Measurements from ENCODE around the gene TM9SF4.
"Not testable (repeated sequence)": the region's sequence is repeated elsewhere in the genome, so short reads cannot be mapped to it uniquely, and the experiment has no call there.

TM9SF4 gene

DNA sequence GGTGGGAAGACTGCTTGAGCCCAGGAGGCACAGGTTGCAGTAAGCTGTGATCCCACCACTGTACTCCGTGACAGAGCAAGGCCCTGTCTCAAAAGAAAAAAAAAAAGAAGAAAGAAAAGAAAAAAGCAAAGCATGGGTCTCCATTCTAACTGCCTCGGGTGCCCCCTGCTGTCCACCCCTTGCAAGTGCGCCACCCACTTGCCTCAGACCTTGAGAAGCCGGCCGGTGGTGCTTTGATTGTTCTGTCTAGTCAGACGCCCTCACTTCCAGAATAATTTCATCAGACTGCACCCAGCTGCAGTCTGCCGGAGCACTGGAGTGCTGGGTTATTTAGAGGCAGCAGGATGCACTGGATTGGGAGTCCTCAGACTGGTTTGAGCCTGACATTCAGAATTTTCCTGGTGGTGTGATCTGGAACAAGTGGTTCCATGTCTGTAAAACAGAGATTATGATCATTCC is 17.6 kb upstream of the TM9SF4 start:
- DNase-seq (ENCODE audit: low read depth): peak; percentile 64

DNA sequence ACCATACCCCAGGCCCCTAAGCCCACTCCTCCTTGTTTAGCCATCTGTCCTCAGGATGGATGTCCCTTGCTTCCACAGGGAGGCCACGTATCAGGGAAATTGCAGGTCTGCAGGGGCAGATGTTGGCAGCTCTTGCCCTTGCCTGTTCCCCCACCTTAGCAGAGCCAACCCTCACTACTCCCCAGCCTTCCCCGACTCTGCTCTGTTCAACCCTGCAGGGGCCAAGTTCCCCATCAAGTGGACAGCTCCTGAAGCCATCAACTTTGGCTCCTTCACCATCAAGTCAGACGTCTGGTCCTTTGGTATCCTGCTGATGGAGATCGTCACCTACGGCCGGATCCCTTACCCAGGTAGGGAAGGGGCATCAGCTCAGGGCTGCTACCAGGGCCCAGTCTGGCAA is 10.7 kb upstream of the TM9SF4 start:
- DNase-seq (ENCODE audit: low read depth): no peak

DNA sequence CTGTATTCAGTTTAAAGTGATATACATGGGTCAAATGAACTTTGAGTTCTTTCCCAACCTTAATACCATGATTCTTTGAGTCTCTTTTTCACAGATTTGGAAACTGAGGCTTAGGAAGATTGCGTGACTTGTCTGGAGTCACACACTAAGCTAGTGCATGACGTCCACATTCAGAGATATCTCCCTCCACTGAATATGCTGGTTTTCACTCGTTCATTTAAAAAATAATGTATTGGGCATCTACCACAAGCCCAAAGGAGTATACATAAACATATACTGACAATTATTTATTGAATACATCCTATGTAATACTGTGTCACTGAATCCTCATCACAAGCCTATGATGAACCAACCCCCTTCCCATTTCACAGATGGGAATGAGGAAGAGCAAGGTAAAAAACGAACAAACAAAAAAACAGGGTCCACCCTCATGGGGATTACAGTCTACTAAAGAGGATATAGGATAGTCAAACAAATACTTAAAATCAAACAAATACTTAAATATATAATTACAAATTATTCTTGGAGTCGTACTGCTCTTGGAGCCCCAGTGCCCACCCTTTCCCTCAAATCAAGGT is 611 bp upstream of the TM9SF4 start:
- DNase-seq (ENCODE audit: low read depth): no peak

DNA sequence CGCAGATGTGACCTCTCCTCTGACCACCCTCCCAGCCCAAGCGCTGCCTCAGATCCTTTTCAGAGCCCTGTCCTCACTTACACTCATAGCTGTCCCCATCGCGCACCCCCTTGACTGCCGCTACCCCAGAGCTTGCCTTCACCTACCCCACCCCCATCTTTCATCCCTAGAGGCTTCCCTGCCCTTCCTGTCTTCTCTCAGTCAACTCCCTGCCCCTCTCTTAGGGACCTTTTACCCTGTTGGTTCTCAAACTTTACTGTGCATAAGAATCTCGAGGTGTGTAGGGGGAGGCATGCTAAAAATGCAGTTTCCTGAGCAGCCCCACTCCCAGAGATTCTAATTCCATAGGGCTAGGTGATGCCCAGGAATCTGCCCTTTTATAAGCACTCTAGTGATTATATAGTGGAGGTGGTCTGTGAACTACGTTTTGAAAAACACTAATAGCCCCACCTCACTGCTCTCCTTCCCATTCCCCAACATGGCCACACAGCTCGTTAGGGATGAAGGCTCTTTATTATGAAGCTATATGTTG is 725 bp downstream of the TM9SF4 start:
- DNase-seq (ENCODE audit: low read depth): no peak

DNA sequence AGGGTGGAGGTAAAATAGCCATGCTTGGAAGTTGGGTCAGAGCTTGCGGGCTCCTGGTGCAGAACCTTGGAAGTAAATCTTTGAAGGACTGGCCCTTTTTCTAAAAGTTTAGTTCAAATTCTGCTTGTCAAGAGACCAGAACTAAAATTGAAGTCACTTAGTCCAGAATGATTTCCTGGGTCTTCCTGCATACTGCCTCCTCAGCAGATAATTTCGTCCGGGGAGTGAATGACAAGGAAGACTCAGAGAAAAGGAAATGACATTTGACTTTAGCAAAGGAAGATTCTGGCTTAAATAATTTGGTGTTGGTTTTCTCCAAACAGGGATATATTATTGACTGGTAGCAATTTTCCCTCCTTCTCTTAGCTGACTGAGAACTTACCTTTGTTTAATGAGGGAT is 1.2 kb downstream of the TM9SF4 start:
- DNase-seq (ENCODE audit: low read depth): no peak

DNA sequence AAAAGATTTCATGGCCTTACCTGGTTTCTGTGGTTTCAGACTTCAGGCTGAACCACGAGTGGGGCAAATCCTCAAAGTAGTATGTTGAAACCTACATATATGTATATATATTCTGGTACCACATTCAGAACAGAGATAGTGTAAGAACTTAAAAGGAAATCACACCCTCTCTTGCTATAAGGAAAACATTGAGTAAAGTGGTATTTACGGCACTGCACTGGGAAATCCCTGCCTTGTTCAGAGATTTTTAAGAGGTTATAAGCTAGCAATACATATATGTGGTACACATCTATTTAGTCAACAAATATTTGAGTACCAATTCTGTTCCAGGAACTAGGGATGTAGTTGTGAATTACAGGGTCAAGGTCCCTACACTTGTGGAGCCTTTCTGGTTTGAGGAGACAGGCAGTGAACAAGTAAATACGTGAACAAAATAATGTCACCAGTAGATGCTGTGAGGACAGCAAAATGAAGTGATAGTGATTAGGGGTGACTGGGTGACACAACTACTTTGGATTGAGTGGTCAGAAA is 1.7 kb downstream of the TM9SF4 start:
- no peak for DNase-seq (ENCODE audit: low read depth)

DNA sequence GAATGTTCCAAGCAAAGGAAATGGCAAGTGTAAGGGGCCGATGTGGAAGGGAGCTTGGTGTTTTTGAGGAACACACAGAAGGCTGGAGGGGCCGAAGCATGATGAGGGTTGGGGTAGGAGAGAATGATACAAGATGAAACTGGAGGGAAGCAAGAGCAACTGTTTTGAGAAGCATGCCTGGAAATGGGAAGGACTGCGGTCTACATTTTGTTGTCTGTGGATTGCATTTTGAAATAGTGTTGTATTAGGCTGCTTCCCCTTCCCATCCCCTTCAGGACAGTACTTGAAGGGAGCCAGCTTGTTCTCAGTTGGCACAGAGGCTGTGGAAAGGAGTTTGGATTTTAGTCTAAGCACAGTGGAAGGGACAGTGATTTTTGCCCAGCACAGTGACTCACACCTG is 2.2 kb downstream of the TM9SF4 start:
- DNase-seq (ENCODE audit: low read depth): no peak

DNA sequence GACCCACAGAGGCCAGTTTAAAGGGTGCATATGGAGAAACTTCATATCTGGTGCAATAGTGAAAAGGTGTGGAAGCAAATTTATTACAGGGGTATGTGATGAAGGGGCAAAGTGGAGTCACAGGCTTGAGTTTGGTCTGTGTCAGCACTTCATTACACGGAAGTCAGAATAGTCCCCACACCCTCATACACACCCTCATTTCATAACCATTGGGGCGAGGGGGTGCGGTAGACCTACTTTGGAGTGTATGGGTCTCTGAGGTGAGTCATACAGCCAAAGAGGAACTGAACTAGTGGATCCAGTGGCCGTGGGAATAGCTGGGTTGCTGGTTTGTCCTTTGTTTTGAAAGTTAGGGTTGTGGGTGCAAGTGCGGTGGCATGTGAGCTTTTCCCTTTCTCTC is 3.3 kb downstream of the TM9SF4 start:
- DNase-seq (ENCODE audit: low read depth): no peak

DNA sequence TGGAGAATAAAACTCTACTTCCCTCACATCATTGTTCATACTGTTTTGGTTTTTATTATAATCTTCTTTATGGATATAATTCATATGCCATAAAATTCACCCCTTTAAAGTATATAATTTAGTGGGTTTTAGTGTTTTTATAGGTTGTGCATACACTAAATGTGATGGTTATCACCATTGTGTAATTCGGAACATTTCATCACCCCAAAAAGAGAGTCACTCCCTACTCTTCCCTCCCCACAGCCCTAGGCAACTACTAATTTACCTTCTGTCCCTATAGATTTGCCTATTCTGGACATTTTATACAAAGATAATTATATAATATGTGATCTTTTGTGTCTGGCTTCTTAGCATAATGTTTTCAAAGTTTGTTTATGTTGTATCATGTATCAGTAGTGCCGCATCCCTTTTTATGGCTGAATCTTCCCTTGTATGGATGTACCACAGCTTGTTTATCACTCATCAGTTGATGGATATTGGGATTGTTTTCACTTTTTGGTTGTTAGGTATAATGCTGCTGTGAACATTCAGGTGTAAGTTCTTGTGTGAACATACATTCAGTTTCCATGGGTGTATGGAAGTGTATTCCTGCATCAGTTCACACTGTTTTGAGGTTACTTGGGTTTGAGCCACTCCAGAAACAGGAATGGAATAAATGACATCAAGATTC is 4.2 kb downstream of the TM9SF4 start:
- no peak for DNase-seq (ENCODE audit: low read depth)

DNA sequence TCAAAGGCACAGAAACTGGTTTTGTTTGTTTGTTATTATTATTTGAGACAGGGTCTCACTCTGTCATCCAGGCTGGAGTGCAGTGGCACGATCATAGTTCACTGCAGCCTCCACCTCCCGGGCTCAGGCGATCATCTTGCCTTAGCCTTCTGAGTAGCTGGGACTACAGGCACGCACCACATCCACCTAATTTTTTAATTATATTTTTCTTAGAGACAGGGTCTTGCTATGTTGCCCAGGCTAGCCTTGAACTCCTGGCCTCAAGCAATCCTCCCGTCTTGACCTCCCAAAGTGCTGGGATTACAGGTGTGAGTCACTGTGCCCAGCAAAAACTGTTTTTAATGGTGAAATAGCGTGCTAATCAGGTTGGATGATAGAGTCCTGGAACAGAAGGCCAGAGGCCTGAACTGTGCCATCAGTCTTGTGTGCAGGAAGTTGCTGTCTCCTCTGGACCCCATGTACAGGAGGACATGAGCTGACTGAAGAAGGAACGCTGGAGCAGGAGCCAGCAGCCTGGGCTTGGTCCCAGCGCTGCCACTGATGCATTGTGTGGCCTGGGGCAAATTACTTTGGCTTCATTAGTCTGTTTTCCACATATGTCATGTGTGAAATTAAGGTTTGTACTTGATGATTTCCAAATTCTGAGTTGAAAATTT is 4.9 kb downstream of the TM9SF4 start:
- no peak for DNase-seq (ENCODE audit: low read depth)

DNA sequence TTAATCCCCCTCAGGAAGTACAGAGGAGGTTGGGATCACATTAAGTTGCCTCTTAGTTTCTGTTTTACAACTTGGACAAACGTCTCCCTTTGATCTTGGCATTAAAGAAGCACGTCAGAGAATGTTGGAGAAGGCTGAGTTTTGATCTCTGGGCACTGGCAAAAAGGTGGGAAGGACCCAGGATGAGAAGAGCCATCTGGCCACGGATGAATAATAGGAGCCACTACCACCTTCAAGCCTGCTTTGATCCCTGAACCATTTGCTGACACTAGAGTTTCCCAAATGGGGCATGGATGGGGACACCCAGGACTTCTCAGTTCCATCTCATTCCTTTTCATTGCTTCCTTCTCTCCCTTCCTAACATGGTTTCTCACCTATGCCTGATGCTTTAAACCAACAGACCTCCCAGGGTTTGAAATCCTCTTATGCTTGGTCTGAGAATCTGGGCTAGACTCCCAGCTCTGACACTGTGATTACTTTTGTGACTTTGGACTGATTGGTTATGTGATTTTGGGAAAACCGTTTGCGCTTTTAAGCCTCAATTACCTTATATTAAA is 5.8 kb downstream of the TM9SF4 start:
- DNase-seq (ENCODE audit: low read depth): no peak

DNA sequence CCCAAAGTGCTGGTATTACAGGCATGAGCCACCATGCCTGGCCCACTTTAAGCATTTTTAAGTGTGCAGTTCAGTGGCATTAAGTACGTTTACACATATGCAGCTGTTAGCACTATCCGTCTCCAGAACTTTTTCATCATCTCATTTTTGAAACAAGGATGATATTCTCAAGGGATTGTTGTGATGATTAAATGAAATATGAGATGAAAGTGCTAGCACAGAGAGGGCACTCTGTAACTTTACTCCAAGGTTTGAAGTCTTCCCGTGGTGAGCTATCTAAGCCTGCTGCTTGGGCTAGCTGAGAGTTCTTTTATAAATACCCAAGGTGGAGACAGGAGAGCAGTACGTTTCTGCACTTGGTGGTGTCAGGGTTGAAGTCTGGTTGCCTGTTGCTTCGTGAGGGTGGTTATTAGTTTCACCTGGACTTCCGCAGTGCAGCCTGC is 6.6 kb downstream of the TM9SF4 start:
- no peak for DNase-seq (ENCODE audit: low read depth)

DNA sequence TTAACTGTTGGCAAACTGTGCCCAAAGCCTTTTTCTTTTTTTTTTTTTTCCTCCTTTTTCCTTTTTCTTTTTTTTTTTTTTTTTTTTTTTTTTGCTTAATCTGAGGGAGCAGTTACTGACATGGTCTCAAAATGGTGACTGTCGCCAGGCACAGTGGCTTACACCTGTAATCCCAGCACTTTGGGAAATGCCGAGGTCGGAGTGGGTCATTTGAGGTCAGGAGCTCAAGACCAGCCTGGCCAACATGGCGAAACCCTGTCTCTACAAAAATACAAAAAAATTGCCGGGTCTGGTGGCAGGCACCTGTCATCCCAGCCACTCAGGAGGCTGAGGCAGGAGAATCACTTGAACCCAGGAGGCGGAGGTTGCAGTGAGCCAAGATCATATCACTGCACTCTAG is 7.3 kb downstream of the TM9SF4 start:
- DNase-seq (ENCODE audit: low read depth): not testable (repeated sequence)

DNA sequence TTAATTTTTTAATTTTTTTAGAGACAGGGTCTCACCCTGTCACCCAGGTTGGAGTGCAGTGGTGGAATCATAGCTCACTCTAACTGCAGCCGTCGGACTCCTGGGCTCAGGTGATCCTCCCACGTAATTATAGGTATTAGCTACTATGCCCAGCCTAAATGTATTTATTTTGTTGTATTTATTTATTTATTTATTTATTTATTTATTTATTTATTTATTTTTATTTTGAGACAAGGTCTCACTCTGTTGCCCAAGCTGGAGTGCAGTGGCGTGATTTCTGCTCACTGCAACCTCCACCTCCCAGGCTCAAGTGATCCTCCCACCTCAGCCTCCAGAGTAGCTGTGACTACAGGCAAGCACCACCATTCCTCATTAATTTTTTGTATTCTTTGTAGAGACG is 8.9 kb downstream of the TM9SF4 start:
- not testable (repeated sequence) for DNase-seq (ENCODE audit: low read depth)

DNA sequence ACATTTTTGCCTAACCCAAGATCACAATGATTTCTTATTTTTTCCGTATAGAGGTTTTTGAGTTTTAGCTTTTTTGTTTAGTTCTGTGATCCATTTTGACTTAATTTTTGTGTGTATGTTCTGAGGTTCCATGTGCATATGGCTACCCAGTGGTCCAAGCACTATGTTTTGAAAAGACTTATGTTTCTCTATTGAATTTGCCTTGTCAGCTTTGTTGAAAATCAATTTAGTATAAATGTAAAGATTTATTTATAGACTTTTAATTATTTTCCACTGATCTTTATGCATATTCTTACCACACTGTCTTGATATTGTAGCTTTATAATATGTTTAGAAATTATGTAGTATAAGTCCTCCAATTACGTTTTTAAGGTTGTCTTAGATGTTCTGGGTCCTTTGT is 10.2 kb downstream of the TM9SF4 start:
- no peak for DNase-seq (ENCODE audit: low read depth)

DNA sequence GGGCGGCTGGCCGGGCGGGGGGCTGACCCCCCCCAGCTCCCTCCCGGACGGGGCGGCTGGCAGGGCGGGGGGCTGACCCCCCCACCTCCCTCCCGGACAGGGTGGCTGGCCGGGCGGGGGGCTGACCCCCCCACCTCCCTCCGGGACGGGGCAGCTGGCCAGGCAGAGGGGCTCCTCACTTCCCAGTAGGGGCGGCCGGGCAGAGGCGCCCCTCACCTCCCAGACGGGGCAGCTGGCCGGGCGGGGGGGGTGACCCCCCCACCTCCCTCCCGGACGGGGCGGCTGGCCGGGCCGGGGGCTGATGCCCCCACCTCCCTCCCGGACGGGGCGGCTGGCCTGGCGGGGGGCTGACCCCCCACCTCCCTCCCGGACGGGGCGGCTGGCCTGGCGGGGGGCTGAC is 12.4 kb downstream of the TM9SF4 start:
- not testable (repeated sequence) for DNase-seq (ENCODE audit: low read depth)

DNA sequence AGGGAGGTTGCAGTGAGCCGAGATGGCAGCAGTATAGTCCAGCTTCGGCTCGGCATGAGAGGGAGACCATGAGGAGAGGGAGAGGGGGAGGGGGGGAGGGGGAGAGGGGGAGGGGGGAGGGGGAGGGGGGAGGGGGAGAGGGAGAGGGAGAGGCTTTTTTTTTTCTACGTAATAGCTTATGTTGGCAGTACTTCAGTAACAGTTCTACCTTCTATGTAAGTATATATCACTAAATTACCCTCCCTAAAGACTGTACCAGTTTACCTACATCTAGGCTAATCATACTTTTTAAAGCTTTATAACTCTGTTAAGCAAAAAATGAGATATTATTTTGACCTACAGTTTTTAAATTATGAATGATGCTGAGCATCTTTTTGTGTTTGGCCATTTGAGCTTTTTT is 13.6 kb downstream of the TM9SF4 start:
- DNase-seq (ENCODE audit: low read depth): no peak

DNA sequence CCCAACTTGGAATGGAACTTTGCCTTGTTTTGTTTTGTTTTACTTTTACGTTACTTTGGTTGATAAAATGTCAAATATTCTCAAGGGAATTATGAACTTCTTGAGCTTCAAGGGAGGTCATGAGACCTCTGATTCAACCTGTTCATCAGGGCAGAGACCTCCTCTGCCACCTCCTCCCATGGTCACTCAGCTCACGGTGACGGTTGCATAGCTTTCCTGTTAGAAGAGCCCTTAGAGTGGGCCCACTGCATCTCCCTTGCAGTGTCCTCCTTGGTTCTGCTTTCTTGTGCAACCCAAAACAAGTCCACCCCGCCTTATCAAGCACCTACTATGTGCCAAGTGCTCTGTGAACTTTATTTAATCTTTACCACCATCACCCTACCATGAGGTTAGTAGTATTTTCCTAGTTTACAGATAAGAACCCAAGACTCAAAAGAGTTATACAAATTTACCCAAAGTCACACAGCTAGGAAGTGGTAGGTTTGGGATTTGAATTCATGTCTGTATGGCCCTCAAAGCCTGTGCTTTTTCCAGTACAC is 15.5 kb downstream of the TM9SF4 start:
- DNase-seq (ENCODE audit: low read depth): no peak

DNA sequence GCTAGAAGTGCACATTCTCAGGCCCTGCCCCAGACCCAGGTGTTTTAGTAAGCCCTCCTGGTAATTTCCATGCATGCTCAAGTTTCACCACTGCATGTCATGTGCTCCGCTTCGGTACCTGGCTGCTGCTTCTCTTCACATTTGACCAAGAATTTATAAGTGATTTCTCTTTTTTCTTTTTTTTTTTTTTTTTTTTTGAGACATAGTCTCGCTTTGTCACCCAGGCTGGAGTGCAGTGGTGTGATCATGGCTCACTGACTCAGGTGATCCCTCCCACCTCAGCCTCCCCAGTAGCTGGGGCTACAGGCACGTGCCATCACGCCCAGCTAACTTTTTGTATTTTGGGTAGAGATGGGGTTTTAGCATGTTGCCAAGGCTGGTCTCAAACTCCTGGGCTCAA is 16.0 kb downstream of the TM9SF4 start:
- no peak for DNase-seq (ENCODE audit: low read depth)

DNA sequence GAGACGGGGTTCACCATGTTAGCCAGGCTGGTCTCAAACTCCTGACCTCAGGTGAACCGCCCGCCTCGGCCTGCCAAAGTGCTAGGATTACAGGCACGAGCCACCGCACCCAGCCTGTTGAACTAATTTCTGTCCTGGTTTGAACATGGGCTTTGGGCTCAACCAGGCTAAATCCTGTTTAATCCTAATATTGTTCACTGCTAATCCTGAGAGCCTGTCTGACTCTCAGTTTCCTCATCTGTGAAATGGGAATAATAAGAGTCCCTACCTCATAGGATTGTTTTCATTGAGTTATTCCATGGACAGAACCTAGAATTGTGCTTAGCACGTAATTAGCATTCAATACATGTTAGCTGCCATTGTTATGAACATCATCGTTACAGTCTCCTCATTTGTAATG is 17.4 kb downstream of the TM9SF4 start:
- DNase-seq (ENCODE audit: low read depth): no peak

DNA sequence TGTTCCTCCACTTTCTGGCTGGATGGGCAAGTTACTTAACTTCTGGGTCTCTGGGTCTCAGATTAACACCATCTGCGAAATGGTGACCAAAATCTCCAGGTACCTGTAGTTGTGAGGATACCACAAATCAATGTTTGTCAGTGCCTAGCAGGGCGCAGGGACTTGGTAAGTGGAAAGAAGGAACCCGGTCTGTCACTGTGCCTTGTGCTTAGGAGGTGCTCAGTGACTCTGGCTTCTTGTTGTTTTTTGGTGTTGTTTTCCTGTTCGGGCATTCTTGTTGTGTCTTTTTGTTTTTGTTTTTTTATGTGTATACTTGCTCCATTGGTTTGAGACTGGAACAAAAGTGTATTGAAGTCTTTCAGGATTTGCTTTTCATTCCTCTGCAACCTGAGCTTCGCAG is 17.8 kb downstream of the TM9SF4 start:
- no peak for DNase-seq (ENCODE audit: low read depth)

DNA sequence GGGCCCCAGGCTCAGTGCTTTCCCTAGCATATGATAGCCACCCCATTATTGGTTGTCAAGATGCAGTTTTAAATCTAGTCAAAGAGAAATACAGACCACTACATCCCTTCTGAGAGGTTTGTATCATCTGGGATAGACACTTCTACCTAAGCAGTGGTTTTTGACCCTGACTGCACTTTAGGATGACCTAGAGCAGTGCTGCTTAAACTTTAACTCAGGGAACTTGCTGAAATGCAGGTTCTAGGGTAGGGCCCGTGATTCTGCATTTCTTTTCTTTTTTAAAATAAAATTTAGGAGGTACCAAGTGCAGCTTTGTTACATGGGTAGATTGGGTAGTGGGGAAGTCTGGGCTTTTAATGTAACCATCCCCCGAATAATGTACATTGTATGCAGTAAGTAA is 18.7 kb downstream of the TM9SF4 start:
- no peak for DNase-seq (ENCODE audit: low read depth)

DNA sequence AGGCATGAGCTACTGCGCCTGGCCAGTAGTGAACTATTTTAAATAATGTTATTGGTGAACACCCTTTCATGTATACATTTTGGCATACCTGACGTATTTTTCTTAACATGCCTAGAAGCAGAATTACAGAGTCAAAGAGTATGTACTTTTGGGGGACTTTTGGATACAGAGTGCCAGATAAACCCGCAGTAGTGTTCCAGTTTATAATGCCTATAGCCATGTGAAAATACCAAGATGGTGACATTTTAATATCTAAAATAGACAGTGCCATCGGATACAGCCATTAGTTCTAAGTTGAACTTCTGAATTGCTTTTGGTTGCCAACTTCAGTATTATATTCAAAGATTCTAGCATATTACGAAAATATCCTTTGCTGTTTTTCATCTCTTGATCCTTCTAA is 20.3 kb downstream of the TM9SF4 start:
- no peak for DNase-seq (ENCODE audit: low read depth)

Data from stimulated activated CD8-positive, alpha-beta memory T cell treated with anti-CD3 and anti-CD28 coated beads, Interleukin-4, amount 100 ng/mL, for 24 hours (primary cell).